OCI-LY7 (cell line): ENCODE data around the gene KCNIP4. TPM values are rescaled to one million over a fixed set of nuclear protein-coding genes. Genes with fewer than 3 reads are reported as not detected.

Experiments used
- BruUV-seq: library from RNA; stranded (reverse); fragments of 400-500 nt; replicated peaks from 2 replicates; lab custom pipeline; 2021; lab: Mats Ljungman, UMichigan
- CTCF ChIA-PET: fragments of 300-600 bp; sonication (Branson Sonifier 250); formaldehyde crosslinking; loops from one replicate; lab custom pipeline; 2022; ENCODE audit warnings: antibody characterized with exemption; ENCODE audit not compliant: unreplicated experiment; lab: Charles Lee
- POLR2A ChIA-PET: fragments of 300-600 bp; sonication (Branson Sonifier 250); formaldehyde crosslinking; loops from one replicate; lab custom pipeline; 2022; ENCODE audit warnings: antibody characterized with exemption; lab: Charles Lee
- DNase-seq: peaks from one replicate; pipeline ENCODE4 v3.0.0-alpha.2; 2015; ENCODE audit warnings: low spot score
- H2AFZ ChIP-seq: fragments of 200-600 bp; sonication (generic), shearing (Covaris generic); 2 replicates; pipeline ENCODE4 v1.6.1; 2014; ENCODE audit warnings: mild to moderate bottlenecking, antibody characterized with exemption, low read length, moderate library complexity
- H3K27ac ChIP-seq: fragments of 200-600 bp; sonication (generic); 2 replicates; pipeline ENCODE4 v1.5.1; 2014; ENCODE audit warnings: mixed run types, low read depth, mild to moderate bottlenecking, moderate library complexity, low read length, inconsistent platforms; ENCODE audit not compliant: poor library complexity, severe bottlenecking
- H3K36me3 ChIP-seq: fragments of 200-600 bp; sonication (generic); 2 replicates; pipeline ENCODE4 v1.6.1; 2014; ENCODE audit warnings: mild to moderate bottlenecking, antibody characterized with exemption, low read length, moderate library complexity, mixed read lengths; ENCODE audit not compliant: insufficient read depth
- H3K4me1 ChIP-seq: fragments of 200-600 bp; sonication (generic); 2 replicates; pipeline ENCODE4 v1.5.1; 2014; ENCODE audit warnings: mild to moderate bottlenecking, low read length; ENCODE audit not compliant: insufficient read depth, poor library complexity, severe bottlenecking
- H3K4me2 ChIP-seq: fragments of 200-600 bp; sonication (generic); 2 replicates; pipeline ENCODE4 v1.6.1; 2014; ENCODE audit warnings: mild to moderate bottlenecking, low read length
- H3K4me3 ChIP-seq: fragments of 200-600 bp; sonication (generic); 2 replicates; pipeline ENCODE4 v1.5.1; 2014; ENCODE audit warnings: mild to moderate bottlenecking, low read depth, low read length; ENCODE audit not compliant: poor library complexity, severe bottlenecking
- H3K79me2 ChIP-seq: fragments of 200-600 bp; sonication (generic); 2 replicates; pipeline ENCODE4 v1.6.1; 2016; ENCODE audit warnings: low read depth, mild to moderate bottlenecking, low read length, moderate library complexity, mixed read lengths; ENCODE audit not compliant: insufficient read depth
- H3K9me2 ChIP-seq: fragments of 200-600 bp; sonication (generic); 2 replicates; pipeline ENCODE4 v1.6.1; 2016; ENCODE audit warnings: mild to moderate bottlenecking, low read length, mixed read lengths; ENCODE audit not compliant: insufficient read depth
- H3K9me3 ChIP-seq: fragments of 200-600 bp; sonication (generic); 2 replicates; pipeline ENCODE4 v1.6.1; 2014; ENCODE audit warnings: mild to moderate bottlenecking, mixed run types, low read length, mixed read lengths
- H4K20me1 ChIP-seq: fragments of 200-600 bp; sonication (generic); 2 replicates; pipeline ENCODE4 v1.6.1; 2014; ENCODE audit warnings: mild to moderate bottlenecking, antibody characterized with exemption, low read length, moderate library complexity, mixed read lengths; ENCODE audit not compliant: insufficient read depth
- EZH2phosphoT487 ChIP-seq: fragments of 200-600 bp; sonication (generic); IDR thresholded peaks from 2 replicates; pipeline ENCODE4 v1.6.1; 2018; ENCODE audit warnings: low read depth, borderline replicate concordance, mild to moderate bottlenecking, mixed run types, antibody characterized with exemption, low read length, moderate library complexity, mixed read lengths
- intact Hi-C: fragments of 100-400 bp; cut with micrococcal nuclease; formaldehyde crosslinking; loops from one replicate; pipeline ENCODE4 v1.10.0; 2022; ENCODE audit not compliant: unreplicated experiment
- total RNA-seq, 2 experiments: library from RNA; depleted of rRNA in 1 of 2; stranded (reverse); fragments of >200 nt in 1 of 2; shearing (Covaris generic) in 1 of 2; gene quantifications; 2 replicates each; pipeline ENCODE4 v1.2.3, GENCODE V29; 2014 to 2022
- TF ChIP-seq, protein P1 (sequence below): fragments of 200-600 bp; sonication (generic); conservative IDR thresholded peaks from 2 replicates; pipeline ENCODE4 v1.5.1; 2014; ENCODE audit warnings: mild to moderate bottlenecking, antibody characterized with exemption, low read length, moderate library complexity, mixed read lengths

The KCNIP4 gene
- total RNA-seq, 2 experiments from 2014 or later = not detected

DNA sequence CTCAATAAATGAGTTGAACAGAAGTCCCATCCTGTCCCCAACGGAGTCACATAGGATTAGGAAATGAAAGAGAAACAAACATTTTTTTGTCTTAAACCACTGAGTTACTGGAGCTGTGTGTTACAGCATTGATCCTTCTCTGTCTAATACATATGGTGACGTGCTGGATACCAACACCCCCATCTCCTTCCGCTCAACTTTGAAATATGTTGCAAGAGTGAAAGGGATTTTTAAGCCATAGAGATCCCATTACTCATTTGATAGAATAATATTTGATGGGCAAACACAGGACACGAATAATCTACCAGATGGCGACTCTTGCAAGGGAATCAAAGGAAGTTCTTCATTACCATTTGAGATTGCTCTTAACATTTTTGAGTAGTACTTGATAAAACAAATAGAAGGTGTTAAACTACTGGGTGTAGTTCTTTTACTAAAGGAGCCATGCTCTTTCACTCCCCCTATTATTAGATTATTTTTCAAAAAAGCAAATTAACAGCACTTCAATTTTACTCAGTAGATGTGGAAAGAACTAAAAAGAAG is 1107.9 kb downstream of the KCNIP4 start:
- H3K9me2 ChIP-seq = no peaks in the 10 kb centered on the region
- no peak for TF ChIP-seq EZH2phosphoT487
- TF ChIP-seq, protein P1, sequence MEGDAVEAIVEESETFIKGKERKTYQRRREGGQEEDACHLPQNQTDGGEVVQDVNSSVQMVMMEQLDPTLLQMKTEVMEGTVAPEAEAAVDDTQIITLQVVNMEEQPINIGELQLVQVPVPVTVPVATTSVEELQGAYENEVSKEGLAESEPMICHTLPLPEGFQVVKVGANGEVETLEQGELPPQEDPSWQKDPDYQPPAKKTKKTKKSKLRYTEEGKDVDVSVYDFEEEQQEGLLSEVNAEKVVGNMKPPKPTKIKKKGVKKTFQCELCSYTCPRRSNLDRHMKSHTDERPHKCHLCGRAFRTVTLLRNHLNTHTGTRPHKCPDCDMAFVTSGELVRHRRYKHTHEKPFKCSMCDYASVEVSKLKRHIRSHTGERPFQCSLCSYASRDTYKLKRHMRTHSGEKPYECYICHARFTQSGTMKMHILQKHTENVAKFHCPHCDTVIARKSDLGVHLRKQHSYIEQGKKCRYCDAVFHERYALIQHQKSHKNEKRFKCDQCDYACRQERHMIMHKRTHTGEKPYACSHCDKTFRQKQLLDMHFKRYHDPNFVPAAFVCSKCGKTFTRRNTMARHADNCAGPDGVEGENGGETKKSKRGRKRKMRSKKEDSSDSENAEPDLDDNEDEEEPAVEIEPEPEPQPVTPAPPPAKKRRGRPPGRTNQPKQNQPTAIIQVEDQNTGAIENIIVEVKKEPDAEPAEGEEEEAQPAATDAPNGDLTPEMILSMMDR = no peak
- H3K36me3 ChIP-seq = no peaks in the 10 kb centered on the region
- H3K4me1 ChIP-seq = no peaks in the 10 kb centered on the region
- no TSS peak for BruUV-seq
- H3K79me2 ChIP-seq = no peaks in the 10 kb centered on the region
- ChIA-PET CTCF (no interaction called here), POLR2A (interaction anchor here (0.7 kb wide), 1 partner anchor 614 kb away, joined by 3 read pairs; no protein-coding TSS in a partner anchor)
- intact Hi-C loops = no loop called here
- H3K27ac ChIP-seq = no peak overlapping the region
- H3K4me3 ChIP-seq = no peak overlapping the region
- no peak for DNase-seq
- no peak overlapping the region for H2AFZ ChIP-seq
- no peak overlapping the region for H3K4me2 ChIP-seq
- H3K9me3 ChIP-seq = no peaks in the 10 kb centered on the region
- H4K20me1 ChIP-seq = no peaks in the 10 kb centered on the region

DNA sequence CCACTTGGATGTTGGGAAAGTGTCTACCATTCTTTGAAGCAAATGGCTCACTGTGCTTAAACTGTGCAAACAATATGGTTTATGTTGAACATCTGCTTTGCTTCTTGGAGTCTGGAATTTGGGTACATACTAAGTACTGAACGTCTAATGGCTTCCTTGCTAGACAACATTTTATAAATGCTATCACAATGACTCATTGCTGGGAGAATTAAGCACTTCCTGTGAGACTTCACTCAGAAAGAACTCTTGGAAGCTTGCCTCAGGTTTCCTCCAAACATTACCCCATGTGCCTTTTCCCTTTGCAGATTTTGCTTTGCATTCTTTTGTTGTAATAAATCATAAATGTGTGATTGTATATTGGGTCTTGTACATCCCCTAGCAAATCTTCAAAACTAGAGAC is 1108.6 kb downstream of the KCNIP4 start:
- intact Hi-C loops = no loop called here
- TF ChIP-seq EZH2phosphoT487 = no peak
- TF ChIP-seq, protein P1 = no peak
- Histone ChIP-seq H3K36me3 (no peaks in the 10 kb centered on the region), H3K4me1 (no peaks in the 10 kb centered on the region), H3K9me2 (no peaks in the 10 kb centered on the region), H3K4me2 (no peak overlapping the region), H4K20me1 (no peaks in the 10 kb centered on the region), H3K4me3 (no peak overlapping the region), H3K79me2 (no peaks in the 10 kb centered on the region), H3K27ac (no peak overlapping the region), H3K9me3 (no peaks in the 10 kb centered on the region), H2AFZ (no peak overlapping the region)
- no TSS peak for BruUV-seq
- CTCF ChIA-PET = no interaction called here
- POLR2A ChIA-PET = no interaction called here
- no peak for DNase-seq

DNA sequence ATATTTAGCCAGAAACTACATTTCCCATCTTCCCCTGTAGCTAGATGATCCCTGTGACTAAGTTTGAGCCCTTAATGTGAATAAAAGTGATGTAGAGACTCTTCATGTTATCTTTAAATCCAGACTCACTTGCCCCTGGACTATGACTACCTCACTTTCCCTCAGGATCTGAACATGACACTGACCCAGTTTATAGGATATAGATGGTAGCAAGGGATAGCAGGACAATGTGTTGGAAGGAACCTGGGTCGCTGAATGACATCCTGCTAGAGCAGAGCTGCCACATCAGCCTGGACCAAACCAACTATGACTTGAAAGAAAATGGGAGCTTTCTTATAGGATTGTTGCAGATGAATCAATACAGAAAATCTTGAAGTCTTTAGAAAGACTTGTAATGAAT is 1110.1 kb downstream of the KCNIP4 start:
- Histone ChIP-seq H3K9me3 (no peaks in the 10 kb centered on the region), H3K79me2 (no peaks in the 10 kb centered on the region), H3K36me3 (no peaks in the 10 kb centered on the region), H3K4me3 (no peak overlapping the region), H3K4me1 (no peaks in the 10 kb centered on the region), H4K20me1 (no peaks in the 10 kb centered on the region), H3K27ac (no peak overlapping the region), H3K9me2 (no peaks in the 10 kb centered on the region), H2AFZ (no peak overlapping the region), H3K4me2 (no peak overlapping the region)
- TF ChIP-seq, protein P1 = no peak
- no peak for TF ChIP-seq EZH2phosphoT487
- ChIA-PET CTCF (no interaction called here), POLR2A (no interaction called here)
- no peak for DNase-seq
- intact Hi-C loops = no loop called here
- BruUV-seq = no TSS peak
